Measurements from ENCODE around the gene STUB1. TPM values are rescaled to one million over a fixed set of nuclear protein-coding genes. Genes with fewer than 3 reads are reported as not detected.

STUB1 gene
- total RNA-seq, 1 donor from 2014 or later, result 193 TPM

Other genes with a start within 250 kb of the STUB1 start
- 45.1 and 52.1 TPM in 2 replicates for gene CAPN15, start 152.7 kb upstream of the STUB1 start, total RNA-seq
- not detected in 2 replicates for gene PRR35, start 120.0 kb upstream of the STUB1 start, total RNA-seq
- gene NHLRC4, start 113.4 kb upstream of the STUB1 start, total RNA-seq, result 0.28 TPM in 1 of 2 replicates, not detected in the other
- 25.6 and 30.4 TPM in 2 replicates for gene PIGQ, start 110.4 kb upstream of the STUB1 start, total RNA-seq
- gene RAB40C, start 90.3 kb upstream of the STUB1 start, total RNA-seq, result 21.7 and 24.5 TPM in 2 replicates
- gene WFIKKN1, start 49.4 kb upstream of the STUB1 start, total RNA-seq, result 0.14 and 0.21 TPM in 2 replicates
- gene METTL26, start 44.1 kb upstream of the STUB1 start, total RNA-seq, result 184 and 265 TPM in 2 replicates
- gene MCRIP2, start 38.6 kb upstream of the STUB1 start, total RNA-seq, result 51.2 and 60.1 TPM in 2 replicates
- 11.3 and 15.0 TPM in 2 replicates for gene WDR90, start 31.0 kb upstream of the STUB1 start, total RNA-seq
- gene RHOT2, start 12.3 kb upstream of the STUB1 start, total RNA-seq, result 57.4 and 65.5 TPM in 2 replicates
- gene RHBDL1, start 4.7 kb upstream of the STUB1 start, total RNA-seq, result 3.6 and 4.2 TPM in 2 replicates
- 41.0 and 56.5 TPM in 2 replicates for gene JMJD8, start 3.9 kb downstream of the STUB1 start, total RNA-seq
- gene WDR24, start 10.0 kb downstream of the STUB1 start, total RNA-seq, result 12.5 and 12.6 TPM in 2 replicates
- 1.7 and 1.8 TPM in 2 replicates for gene FBXL16, start 25.4 kb downstream of the STUB1 start, total RNA-seq
- gene METRN, start 34.7 kb downstream of the STUB1 start, total RNA-seq, result 132 and 150 TPM in 2 replicates
- gene ANTKMT, start 40.7 kb downstream of the STUB1 start, total RNA-seq, result 46.1 and 75.9 TPM in 2 replicates
- gene CCDC78, start 46.0 kb downstream of the STUB1 start, total RNA-seq, result 1.7 and 3.4 TPM in 2 replicates
- gene HAGHL, start 46.7 kb downstream of the STUB1 start, total RNA-seq, result 13.5 and 21.9 TPM in 2 replicates
- gene CIAO3, start 60.6 kb downstream of the STUB1 start, total RNA-seq, result 24.1 and 35.5 TPM in 2 replicates
- gene MSLN, start 80.3 kb downstream of the STUB1 start, total RNA-seq, result 11.5 and 12.4 TPM in 2 replicates
- 48.0 and 50.6 TPM in 2 replicates for gene RPUSD1, start 108.0 kb downstream of the STUB1 start, total RNA-seq
- gene CHTF18, start 108.2 kb downstream of the STUB1 start, total RNA-seq, result 24.4 and 24.5 TPM in 2 replicates
- not detected in 2 replicates for gene GNG13, start 120.3 kb downstream of the STUB1 start, total RNA-seq